Neural crest cell (in vitro differentiated cells): ENCODE data around the gene ADORA3. TPM values are rescaled to one million over a fixed set of nuclear protein-coding genes. Genes with fewer than 3 reads are reported as not detected.

ENCODE experiments used
- DNase-seq: peaks from one replicate; pipeline ENCODE4 v3.0.0; 2021; ENCODE audit warnings: low read depth, mixed read lengths, low spot score
- H3K27ac Mint-ChIP-seq: one replicate; pipeline ENCODE4 v1.8.0; 2021; ENCODE audit warnings: mild to moderate bottlenecking, mixed read lengths; ENCODE audit not compliant: unreplicated experiment
- H3K27me3 Mint-ChIP-seq: 2 replicates; pipeline ENCODE4 v1.8.0; 2021; ENCODE audit warnings: low read depth, mild to moderate bottlenecking, mixed read lengths
- H3K36me3 Mint-ChIP-seq: 2 replicates; pipeline ENCODE4 v1.8.0; 2021; ENCODE audit warnings: low read depth, mild to moderate bottlenecking, mixed read lengths
- H3K4me1 Mint-ChIP-seq: 2 replicates; pipeline ENCODE4 v1.8.0; 2021; ENCODE audit warnings: mixed read lengths
- H3K4me3 Mint-ChIP-seq: one replicate; pipeline ENCODE4 v1.8.0; 2021; ENCODE audit warnings: mild to moderate bottlenecking, mixed read lengths
- H3K9me3 Mint-ChIP-seq: 2 replicates; pipeline ENCODE4 v1.8.0; 2021; ENCODE audit warnings: mixed read lengths
- total RNA-seq: library from RNA; stranded (reverse); gene quantifications from 2 replicates; pipeline ENCODE4 v1.2.1, GENCODE V29; 2021
- TF ChIP-seq, protein P1 (sequence below): fragments of 200-600 bp; sonication (generic); conservative IDR thresholded peaks from 2 replicates; pipeline ENCODE4 v1.5.0; 2021; ENCODE audit warnings: antibody characterized with exemption, mild to moderate bottlenecking

The ADORA3 gene
- total RNA-seq, 1 donor from 2014 or later, result not detected

DNA sequence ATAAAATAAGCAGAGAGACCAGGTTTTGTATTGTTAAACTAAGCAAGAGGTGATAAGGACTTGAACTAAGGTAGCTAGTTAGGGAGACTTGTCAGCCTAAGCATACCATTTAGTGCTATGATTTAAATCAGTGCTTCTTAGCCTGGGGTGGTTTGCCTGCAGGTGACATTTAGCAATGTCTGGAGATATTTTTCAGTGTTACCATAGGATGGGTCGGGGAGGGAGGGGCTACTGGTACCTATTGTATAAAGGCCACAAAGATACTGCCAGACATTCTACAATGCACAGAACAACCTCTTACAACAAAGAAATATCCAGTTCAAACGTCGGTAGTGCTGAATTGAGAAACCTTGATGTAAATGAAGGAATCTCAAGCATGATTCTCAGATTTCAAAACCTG lies 50.9 kb downstream of the ADORA3 start:
- H3K4me1 Mint-ChIP-seq, result peaks cover 43% of the 10 kb centered on the region
- TF ChIP-seq, protein P1, sequence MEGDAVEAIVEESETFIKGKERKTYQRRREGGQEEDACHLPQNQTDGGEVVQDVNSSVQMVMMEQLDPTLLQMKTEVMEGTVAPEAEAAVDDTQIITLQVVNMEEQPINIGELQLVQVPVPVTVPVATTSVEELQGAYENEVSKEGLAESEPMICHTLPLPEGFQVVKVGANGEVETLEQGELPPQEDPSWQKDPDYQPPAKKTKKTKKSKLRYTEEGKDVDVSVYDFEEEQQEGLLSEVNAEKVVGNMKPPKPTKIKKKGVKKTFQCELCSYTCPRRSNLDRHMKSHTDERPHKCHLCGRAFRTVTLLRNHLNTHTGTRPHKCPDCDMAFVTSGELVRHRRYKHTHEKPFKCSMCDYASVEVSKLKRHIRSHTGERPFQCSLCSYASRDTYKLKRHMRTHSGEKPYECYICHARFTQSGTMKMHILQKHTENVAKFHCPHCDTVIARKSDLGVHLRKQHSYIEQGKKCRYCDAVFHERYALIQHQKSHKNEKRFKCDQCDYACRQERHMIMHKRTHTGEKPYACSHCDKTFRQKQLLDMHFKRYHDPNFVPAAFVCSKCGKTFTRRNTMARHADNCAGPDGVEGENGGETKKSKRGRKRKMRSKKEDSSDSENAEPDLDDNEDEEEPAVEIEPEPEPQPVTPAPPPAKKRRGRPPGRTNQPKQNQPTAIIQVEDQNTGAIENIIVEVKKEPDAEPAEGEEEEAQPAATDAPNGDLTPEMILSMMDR, result no peak
- H3K27ac Mint-ChIP-seq, result no peak overlapping the region
- no peaks in the 10 kb centered on the region for H3K9me3 Mint-ChIP-seq
- H3K36me3 Mint-ChIP-seq, result peaks cover 6% of the 10 kb centered on the region
- DNase-seq, result no peak
- H3K4me3 Mint-ChIP-seq, result peak overlapping the region; percentile 53
- no peaks in the 10 kb centered on the region for H3K27me3 Mint-ChIP-seq

DNA sequence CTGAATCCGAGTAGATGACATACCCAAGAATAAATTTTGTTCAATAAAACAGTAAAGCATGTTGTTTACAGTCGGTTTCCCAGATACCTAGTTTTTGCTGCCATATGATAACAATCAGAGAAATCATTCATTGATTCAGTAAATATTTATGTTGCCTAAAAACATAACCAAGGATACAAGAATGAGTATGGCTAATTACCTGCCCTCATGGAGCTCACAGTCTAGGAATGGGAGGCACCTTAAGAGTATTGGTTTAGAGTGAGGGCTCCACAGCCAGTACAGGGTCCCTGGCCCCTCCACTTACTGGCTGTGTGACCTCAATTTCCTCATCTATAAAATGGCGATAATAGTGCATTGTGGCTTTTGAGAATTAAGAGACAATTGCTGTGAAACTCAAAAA lies 53.2 kb downstream of the ADORA3 start:
- no peaks in the 10 kb centered on the region for H3K27me3 Mint-ChIP-seq

DNA sequence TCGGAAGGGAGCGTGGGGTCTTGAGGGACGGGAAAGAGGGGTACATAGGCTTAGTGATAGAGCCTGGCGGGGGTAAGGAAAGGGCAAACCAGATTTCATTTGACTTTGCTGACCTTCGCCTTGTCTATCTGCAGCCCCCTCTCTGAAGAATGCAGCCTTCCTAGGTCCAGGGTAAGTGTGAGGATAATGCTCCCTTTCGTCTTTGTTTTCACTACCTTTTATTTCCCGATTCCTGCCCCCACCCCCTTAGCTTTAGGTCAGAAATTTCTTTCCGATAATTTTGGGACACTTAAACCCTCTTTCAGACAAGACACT lies 53.8 kb downstream of the ADORA3 start:
- Mint-ChIP-seq H3K9me3 (no peaks in the 10 kb centered on the region), H3K4me1 (peaks cover 55% of the 10 kb centered on the region), H3K4me3 (peak overlapping the region; percentile 100), H3K36me3 (peaks cover 15% of the 10 kb centered on the region), H3K27me3 (no peaks in the 10 kb centered on the region), H3K27ac (peak overlapping the region; percentile 99)
- TF ChIP-seq, protein P1, result no peak
- DNase-seq, result no peak

More for the DNA sequence above, 53.2 kb downstream of the ADORA3 start:
- H3K27ac Mint-ChIP-seq, result peak overlapping the region; percentile 99
- DNase-seq, result no peak
- peaks cover 15% of the 10 kb centered on the region for H3K36me3 Mint-ChIP-seq
- TF ChIP-seq, protein P1, result no peak
- H3K4me3 Mint-ChIP-seq, result peak overlapping the region; percentile 100
- peaks cover 55% of the 10 kb centered on the region for H3K4me1 Mint-ChIP-seq
- no peaks in the 10 kb centered on the region for H3K9me3 Mint-ChIP-seq

Other genes with a start within 250 kb of the ADORA3 start
- not detected in 2 replicates for gene CHIA, start 212.8 kb downstream of the ADORA3 start, total RNA-seq
- 1.0 and 1.3 TPM in 2 replicates for gene OVGP1, start 75.9 kb downstream of the ADORA3 start, total RNA-seq
- gene WDR77, start 54.4 kb downstream of the ADORA3 start, total RNA-seq, result 54.6 and 58.7 TPM in 2 replicates
- gene ATP5PB, start 54.2 kb downstream of the ADORA3 start, total RNA-seq, result 240 and 253 TPM in 2 replicates
- gene C1orf162, start 29.6 kb downstream of the ADORA3 start, total RNA-seq, result 0.61 and 0.96 TPM in 2 replicates
- gene TMIGD3, start within 50 bp of the ADORA3 start, total RNA-seq, result not detected in 2 replicates
- gene RAP1A, start 116.2 kb upstream of the ADORA3 start, total RNA-seq, result 32.5 and 34.0 TPM in 2 replicates
- 2.7 and 3.5 TPM in 2 replicates for gene INKA2, start 235.8 kb upstream of the ADORA3 start, total RNA-seq